ENCODE measurements around the gene SCAF11.

SCAF11 gene

GRCh38 chr12:45981075-45981837 is 9.1 kb downstream of the SCAF11 start:
- DNase-seq = no peak

GRCh38 chr12:45980540-45980939 is 9.8 kb downstream of the SCAF11 start:
- no peak for DNase-seq

GRCh38 chr12:45978108-45978507 is 12.3 kb downstream of the SCAF11 start:
- no peak for DNase-seq

- no peak for DNase-seq
These were observed 12.8 kb downstream of the SCAF11 start for GRCh38 chr12:45977620-45978019.

- DNase-seq = no peak
These were observed 14.9 kb downstream of the SCAF11 start for GRCh38 chr12:45975506-45975905.

GRCh38 chr12:45974883-45975282 is 15.5 kb downstream of the SCAF11 start:
- DNase-seq = no peak

GRCh38 chr12:45974171-45974719 is 16.1 kb downstream of the SCAF11 start:
- no peak for DNase-seq

- no peak for DNase-seq
These were observed 16.8 kb downstream of the SCAF11 start for GRCh38 chr12:45973526-45973925.

- no peak for DNase-seq
These were observed 20.0 kb downstream of the SCAF11 start for GRCh38 chr12:45970391-45970790.

GRCh38 chr12:45969084-45969483 is 21.3 kb downstream of the SCAF11 start:
- DNase-seq = no peak

GRCh38 chr12:45966486-45966885 is 23.9 kb downstream of the SCAF11 start:
- no peak for DNase-seq

- DNase-seq = no peak
These were observed 27.6 kb downstream of the SCAF11 start for GRCh38 chr12:45962553-45963325.

GRCh38 chr12:45959728-45960127 is 30.6 kb downstream of the SCAF11 start:
- DNase-seq = no peak

GRCh38 chr12:45959025-45959424 is 31.3 kb downstream of the SCAF11 start:
- DNase-seq = no peak

GRCh38 chr12:45948546-45948945 is 41.8 kb downstream of the SCAF11 start:
- DNase-seq = no peak

- no peak for DNase-seq
These were observed 43.9 kb downstream of the SCAF11 start for GRCh38 chr12:45946435-45946834.

- no peak for DNase-seq
These were observed 45.6 kb downstream of the SCAF11 start for GRCh38 chr12:45944771-45945170.

GRCh38 chr12:45939759-45940158 is 50.6 kb downstream of the SCAF11 start:
- no peak for DNase-seq

GRCh38 chr12:45938566-45938965 is 51.8 kb downstream of the SCAF11 start:
- DNase-seq = no peak

- DNase-seq = no peak
These were observed 55.4 kb downstream of the SCAF11 start for GRCh38 chr12:45934956-45935355.

GRCh38 chr12:45933504-45933903 is 56.9 kb downstream of the SCAF11 start:
- no peak for DNase-seq

- no peak for DNase-seq
These were observed 60.0 kb downstream of the SCAF11 start for GRCh38 chr12:45930369-45930768.

GRCh38 chr12:45928309-45928708 is 62.1 kb downstream of the SCAF11 start:
- DNase-seq = no peak

GRCh38 chr12:45918818-45919217 is 71.6 kb downstream of the SCAF11 start:
- no peak for DNase-seq
